ENCODE measurements around the gene EIF4E2. TPM values are rescaled to one million over a fixed set of nuclear protein-coding genes. Genes with fewer than 3 reads are reported as not detected.

Gene EIF4E2
- total and polyA plus RNA-seq, 2 of the 13 experiments (the other 11 are each of a cell fraction or from before 2014, with no cell fraction given) = 25.0 to 101 TPM

GRCh38 chr2:232574674-232575403, 24.4 kb downstream of the EIF4E2 start (continued):
- TF ChIP-seq, protein P1, sequence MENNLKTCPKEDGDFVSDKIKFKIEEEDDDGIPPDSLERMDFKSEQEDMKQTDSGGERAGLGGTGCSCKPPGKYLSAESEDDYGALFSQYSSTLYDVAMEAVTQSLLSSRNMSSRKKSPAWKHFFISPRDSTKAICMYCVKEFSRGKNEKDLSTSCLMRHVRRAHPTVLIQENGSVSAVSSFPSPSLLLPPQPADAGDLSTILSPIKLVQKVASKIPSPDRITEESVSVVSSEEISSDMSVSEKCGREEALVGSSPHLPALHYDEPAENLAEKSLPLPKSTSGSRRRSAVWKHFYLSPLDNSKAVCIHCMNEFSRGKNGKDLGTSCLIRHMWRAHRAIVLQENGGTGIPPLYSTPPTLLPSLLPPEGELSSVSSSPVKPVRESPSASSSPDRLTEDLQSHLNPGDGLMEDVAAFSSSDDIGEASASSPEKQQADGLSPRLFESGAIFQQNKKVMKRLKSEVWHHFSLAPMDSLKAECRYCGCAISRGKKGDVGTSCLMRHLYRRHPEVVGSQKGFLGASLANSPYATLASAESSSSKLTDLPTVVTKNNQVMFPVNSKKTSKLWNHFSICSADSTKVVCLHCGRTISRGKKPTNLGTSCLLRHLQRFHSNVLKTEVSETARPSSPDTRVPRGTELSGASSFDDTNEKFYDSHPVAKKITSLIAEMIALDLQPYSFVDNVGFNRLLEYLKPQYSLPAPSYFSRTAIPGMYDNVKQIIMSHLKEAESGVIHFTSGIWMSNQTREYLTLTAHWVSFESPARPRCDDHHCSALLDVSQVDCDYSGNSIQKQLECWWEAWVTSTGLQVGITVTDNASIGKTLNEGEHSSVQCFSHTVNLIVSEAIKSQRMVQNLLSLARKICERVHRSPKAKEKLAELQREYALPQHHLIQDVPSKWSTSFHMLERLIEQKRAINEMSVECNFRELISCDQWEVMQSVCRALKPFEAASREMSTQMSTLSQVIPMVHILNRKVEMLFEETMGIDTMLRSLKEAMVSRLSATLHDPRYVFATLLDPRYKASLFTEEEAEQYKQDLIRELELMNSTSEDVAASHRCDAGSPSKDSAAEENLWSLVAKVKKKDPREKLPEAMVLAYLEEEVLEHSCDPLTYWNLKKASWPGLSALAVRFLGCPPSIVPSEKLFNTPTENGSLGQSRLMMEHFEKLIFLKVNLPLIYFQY (CRISPR knock-in tag; IDR thresholded peaks at IDR 0.05; ENCODE audit: borderline replicate concordance) = no peak
- TF ChIP-seq, protein P2, sequence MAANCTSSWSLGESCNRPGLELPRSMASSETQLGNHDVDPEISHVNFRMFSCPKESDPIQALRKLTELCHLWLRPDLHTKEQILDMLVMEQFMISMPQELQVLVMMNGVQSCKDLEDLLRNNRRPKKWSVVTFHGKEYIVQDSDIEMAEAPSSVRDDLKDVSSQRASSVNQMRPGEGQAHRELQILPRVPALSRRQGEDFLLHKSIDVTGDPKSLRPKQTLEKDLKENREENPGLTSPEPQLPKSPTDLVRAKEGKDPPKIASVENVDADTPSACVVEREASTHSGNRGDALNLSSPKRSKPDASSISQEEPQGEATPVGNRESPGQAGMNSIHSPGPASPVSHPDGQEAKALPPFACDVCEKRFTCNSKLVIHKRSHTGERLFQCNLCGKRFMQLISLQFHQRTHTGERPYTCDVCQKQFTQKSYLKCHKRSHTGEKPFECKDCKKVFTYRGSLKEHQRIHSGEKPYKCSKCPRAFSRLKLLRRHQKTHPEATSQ (CRISPR knock-in tag; IDR thresholded peaks at IDR 0.05; ENCODE audit: borderline replicate concordance) = no peak; the same call in 1 of the 2 replicates
- TF ChIP-seq, protein P3, sequence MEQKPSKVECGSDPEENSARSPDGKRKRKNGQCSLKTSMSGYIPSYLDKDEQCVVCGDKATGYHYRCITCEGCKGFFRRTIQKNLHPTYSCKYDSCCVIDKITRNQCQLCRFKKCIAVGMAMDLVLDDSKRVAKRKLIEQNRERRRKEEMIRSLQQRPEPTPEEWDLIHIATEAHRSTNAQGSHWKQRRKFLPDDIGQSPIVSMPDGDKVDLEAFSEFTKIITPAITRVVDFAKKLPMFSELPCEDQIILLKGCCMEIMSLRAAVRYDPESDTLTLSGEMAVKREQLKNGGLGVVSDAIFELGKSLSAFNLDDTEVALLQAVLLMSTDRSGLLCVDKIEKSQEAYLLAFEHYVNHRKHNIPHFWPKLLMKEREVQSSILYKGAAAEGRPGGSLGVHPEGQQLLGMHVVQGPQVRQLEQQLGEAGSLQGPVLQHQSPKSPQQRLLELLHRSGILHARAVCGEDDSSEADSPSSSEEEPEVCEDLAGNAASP (CRISPR knock-in tag; IDR thresholded peaks at IDR 0.05; ENCODE audit: borderline replicate concordance) = no peak
- TF ChIP-seq YY1 (IDR thresholded peaks at IDR 0.05; ENCODE audit: insufficient read depth, insufficient replicate concordance, low read depth, low read length) = no peak
- TF ChIP-seq ZNF609 (CRISPR knock-in tag; IDR thresholded peaks at IDR 0.05; ENCODE audit: borderline replicate concordance) = no peak
- TF ChIP-seq KDM3A (CRISPR knock-in tag; IDR thresholded peaks at IDR 0.05; ENCODE audit: low read depth) = no peak
- TF ChIP-seq CEBPG (CRISPR knock-in tag; IDR thresholded peaks at IDR 0.05) = peak; percentile 14; the same call in 1 of the 2 replicates
- TF ChIP-seq, protein P4, sequence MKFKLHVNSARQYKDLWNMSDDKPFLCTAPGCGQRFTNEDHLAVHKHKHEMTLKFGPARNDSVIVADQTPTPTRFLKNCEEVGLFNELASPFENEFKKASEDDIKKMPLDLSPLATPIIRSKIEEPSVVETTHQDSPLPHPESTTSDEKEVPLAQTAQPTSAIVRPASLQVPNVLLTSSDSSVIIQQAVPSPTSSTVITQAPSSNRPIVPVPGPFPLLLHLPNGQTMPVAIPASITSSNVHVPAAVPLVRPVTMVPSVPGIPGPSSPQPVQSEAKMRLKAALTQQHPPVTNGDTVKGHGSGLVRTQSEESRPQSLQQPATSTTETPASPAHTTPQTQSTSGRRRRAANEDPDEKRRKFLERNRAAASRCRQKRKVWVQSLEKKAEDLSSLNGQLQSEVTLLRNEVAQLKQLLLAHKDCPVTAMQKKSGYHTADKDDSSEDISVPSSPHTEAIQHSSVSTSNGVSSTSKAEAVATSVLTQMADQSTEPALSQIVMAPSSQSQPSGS (CRISPR knock-in tag; IDR thresholded peaks at IDR 0.05) = peak; percentile 11; the same call in 1 of the 2 replicates
- peak; percentile 88 for TF ChIP-seq PAXIP1 (CRISPR knock-in tag; conservative IDR thresholded peaks at IDR 0.05)
- TF ChIP-seq ZNF496 (CRISPR knock-in tag; IDR thresholded peaks at IDR 0.05; ENCODE audit: insufficient replicate concordance) = no peak

Data from HepG2 (cell line).